HCT116 (cell line): ENCODE results near the gene SAMD13. TPM values are rescaled to one million over a fixed set of nuclear protein-coding genes. Genes with fewer than 3 reads are reported as not detected.

ENCODE experiments used
- ATAC-seq: fragments of 200-7000 bp; cut with Tn5 transposase; 2 replicates; pipeline ENCODE4 v1.9.1; 2020; ENCODE audit warnings: mild to moderate bottlenecking, moderate library complexity
- BruUV-seq: library from RNA; stranded (reverse); fragments of 400-500 nt; replicated peaks from 2 replicates; lab custom pipeline; 2021; lab: Mats Ljungman, UMichigan
- CTCF ChIA-PET: fragments of 300-600 bp; sonication (Branson Sonifier 250); formaldehyde crosslinking; loops from one replicate; lab custom pipeline; 2021; ENCODE audit warnings: antibody characterized with exemption; lab: Charles Lee
- POLR2A ChIA-PET: fragments of 300-600, 350-600 bp; sonication (Branson Sonifier 250); formaldehyde crosslinking; loops from one replicate; lab custom pipeline; 2021; ENCODE audit warnings: antibody characterized with exemption; lab: Charles Lee
- RAD21 ChIA-PET, 2 experiments: fragments of 300-600 bp; sonication (Branson Sonifier 250); formaldehyde crosslinking; loops; one replicate each; lab custom pipeline; 2023; ENCODE audit warnings: low total read pairs in 2 of 2; ENCODE audit not compliant: uncharacterized antibody in 2 of 2, unreplicated experiment in 2 of 2, low non-redundant PET in 1 of 2; lab: Charles Lee
- DNase-seq: peaks from one replicate; pipeline ENCODE4 v3.0.0-alpha.2; 2010; ENCODE audit warnings: low read depth, low spot score
- H2AFZ ChIP-seq: fragments of 200-600 bp; shearing (Covaris generic), sonication (generic); 2 replicates; pipeline ENCODE4 v1.6.1; 2017; ENCODE audit warnings: low read depth, mixed run types, mixed read lengths, antibody characterized with exemption, low read length; ENCODE audit not compliant: poor library complexity, severe bottlenecking
- H3K27ac ChIP-seq: 2 replicates; pipeline ENCODE4 v1.5.1; 2012; ENCODE audit warnings: low read depth, low read length
- H3K27me3 ChIP-seq: fragments of 200-600 bp; sonication (generic); 2 replicates; pipeline ENCODE4 v1.6.1; 2016; ENCODE audit warnings: mixed run types, low read length, mixed read lengths; ENCODE audit not compliant: insufficient read depth
- H3K36me3 ChIP-seq, 2 experiments: fragments of 200-500 bp in 1 of 2; fragments of 200-600 bp in 1 of 2; sonication (Bioruptor generic) in 1 of 2; sonication (generic) in 1 of 2; 2 replicates each; pipeline versions ENCODE4 v1.5.1 to v1.6.1; 2014 to 2016; ENCODE audit warnings: low read length in 2 of 2, inconsistent platforms in 1 of 2, mixed read lengths in 1 of 2, mixed run types in 1 of 2; ENCODE audit not compliant: insufficient read depth in 2 of 2, control insufficient read depth in 1 of 2
- H3K4me1 ChIP-seq, 2 experiments: fragments of 200-600 bp in 1 of 2; sonication (generic) in 1 of 2; 2 replicates each; pipeline versions ENCODE4 v1.5.1 to v1.6.1; 2012 to 2017; ENCODE audit warnings: low read length in 2 of 2, inconsistent platforms in 1 of 2, mild to moderate bottlenecking in 1 of 2, mixed read lengths in 1 of 2, mixed run types in 1 of 2, moderate library complexity in 1 of 2; ENCODE audit not compliant: insufficient read depth in 2 of 2, control insufficient read depth in 1 of 2
- H3K4me2 ChIP-seq: fragments of 200-600 bp; sonication (generic); 2 replicates; pipeline ENCODE4 v1.6.1; 2017; ENCODE audit warnings: mixed run types, low read length, mixed read lengths
- H3K4me3 ChIP-seq, 2 experiments: fragments of 200-600 bp in 1 of 2; sonication (generic) in 1 of 2; replicated peaks in 1 of 2; 2 replicates each; pipeline ENCODE4 v1.5.1; 2011 to 2016; ENCODE audit warnings: low read length in 2 of 2, control low read depth in 1 of 2, low read depth in 1 of 2, mild to moderate bottlenecking in 1 of 2, mixed read lengths in 1 of 2, mixed run types in 1 of 2
- H3K79me2 ChIP-seq: fragments of 200-600 bp; sonication (generic); 2 replicates; pipeline ENCODE4 v1.6.1; 2017; ENCODE audit warnings: mild to moderate bottlenecking, mixed run types, low read length, moderate library complexity, mixed read lengths; ENCODE audit not compliant: insufficient read depth
- H3K9ac ChIP-seq: fragments of 200-600 bp; sonication (generic); 2 replicates; pipeline ENCODE4 v1.6.1; 2016; ENCODE audit warnings: low read length, mixed read lengths
- H3K9me2 ChIP-seq: fragments of 200-600 bp; sonication (generic), shearing (Covaris generic); 2 replicates; pipeline ENCODE4 v1.6.1; 2017; ENCODE audit warnings: mixed run types, mild to moderate bottlenecking, moderate library complexity; ENCODE audit not compliant: insufficient read depth
- H3K9me3 ChIP-seq, 2 experiments: fragments of 200-500 bp in 1 of 2; fragments of 200-600 bp in 1 of 2; sonication (Bioruptor generic) in 1 of 2; sonication (generic) in 1 of 2; 2 replicates each; pipeline ENCODE4 v1.6.1; 2014 to 2017; ENCODE audit warnings: low read length in 2 of 2, mixed read lengths in 2 of 2, inconsistent platforms in 1 of 2, low read depth in 1 of 2, mild to moderate bottlenecking in 1 of 2, mixed run types in 1 of 2, moderate library complexity in 1 of 2; ENCODE audit not compliant: control insufficient read depth in 1 of 2, insufficient read depth in 1 of 2
- H4K20me1 ChIP-seq: fragments of 200-600 bp; sonication (generic), shearing (Covaris generic); 2 replicates; pipeline ENCODE4 v1.6.1; 2017; ENCODE audit warnings: mixed run types, mild to moderate bottlenecking, moderate library complexity; ENCODE audit not compliant: insufficient read depth
- ATF3 ChIP-seq: IDR thresholded peaks from 2 replicates; pipeline ENCODE4 v1.6.1; 2012
- CBX3 ChIP-seq: IDR thresholded peaks from 2 replicates; pipeline ENCODE4 v1.6.1; 2012; ENCODE audit warnings: low read depth
- ELF1 ChIP-seq: IDR thresholded peaks from 2 replicates; pipeline ENCODE4 v1.6.1; 2012; ENCODE audit warnings: low read depth, borderline replicate concordance
- EZH2 ChIP-seq: fragments of 200-600 bp; sonication (generic); IDR thresholded peaks from 2 replicates; pipeline ENCODE4 v1.6.1; 2017; ENCODE audit warnings: antibody characterized with exemption, mixed run types
- EZH2phosphoT487 ChIP-seq: fragments of 200-600 bp; IDR thresholded peaks from 2 replicates; pipeline ENCODE4 v1.6.1; 2018; ENCODE audit warnings: antibody characterized with exemption, borderline replicate concordance
- JUND ChIP-seq: IDR thresholded peaks from 2 replicates; pipeline ENCODE4 v1.6.1; 2012
- MAX ChIP-seq: IDR thresholded peaks from 2 replicates; pipeline ENCODE4 v1.6.1; 2012
- POLR2A ChIP-seq: IDR thresholded peaks from 2 replicates; pipeline ENCODE4 v1.7.0; 2011; ENCODE audit warnings: borderline replicate concordance; ENCODE audit not compliant: insufficient read depth, insufficient read length; ENCODE audit errors: extremely low read depth
- POLR2AphosphoS5 ChIP-seq: IDR thresholded peaks from 2 replicates; pipeline ENCODE4 v1.6.1; 2011; ENCODE audit warnings: mild to moderate bottlenecking, low read depth, low read length, moderate library complexity
- RAD21 ChIP-seq: IDR thresholded peaks from 2 replicates; pipeline ENCODE4 v1.6.1; 2012; ENCODE audit warnings: low read depth, mild to moderate bottlenecking
- SIN3A ChIP-seq: IDR thresholded peaks from 2 replicates; pipeline ENCODE4 v1.6.1; 2012; ENCODE audit warnings: low read depth
- SP1 ChIP-seq: IDR thresholded peaks from 2 replicates; pipeline ENCODE4 v1.6.1; 2012; ENCODE audit warnings: low read depth
- TCF7L2 ChIP-seq: IDR thresholded peaks from 2 replicates; pipeline ENCODE4 v1.7.0; 2011; ENCODE audit warnings: borderline replicate concordance, inconsistent platforms; ENCODE audit not compliant: insufficient read depth, insufficient read length; ENCODE audit errors: extremely low read depth
- ZBTB33 ChIP-seq: IDR thresholded peaks from 2 replicates; pipeline ENCODE4 v1.6.1; 2011; ENCODE audit warnings: mild to moderate bottlenecking, low read length, moderate library complexity; ENCODE audit not compliant: insufficient replicate concordance; ENCODE audit errors: extremely low read depth
- ZFX ChIP-seq: fragments of 450-650 bp; IDR thresholded peaks from 2 replicates; pipeline ENCODE4 v1.6.1; 2017
- ZNF274 ChIP-seq: fragments of 200-500 bp; sonication (Bioruptor generic); IDR thresholded peaks from 2 replicates; pipeline ENCODE4 v1.6.1; 2014; ENCODE audit warnings: mild to moderate bottlenecking, low read depth, low read length, inconsistent platforms
- intact Hi-C: fragments of 100-400 bp; cut with micrococcal nuclease; formaldehyde crosslinking; loops from 2 replicates; pipeline ENCODE4 v1.10.0; 2022
- total RNA-seq: library from RNA; stranded (reverse); gene quantifications from one replicate; pipeline ENCODE4 v1.2.1, GENCODE V29; 2021; ENCODE audit not compliant: unreplicated experiment

SAMD13 gene
- total RNA-seq, 1 experiment from 2014 or later = 14.9 TPM

GRCh38 chr1:84265867-84266266 lies 35.6 kb upstream of the SAMD13 start:
- no peak for ATAC-seq
- Histone ChIP-seq H3K9ac (no peak overlapping the region), H3K4me1 (peaks cover 27 to 30% of the 10 kb centered on the region in 2 experiments), H3K27ac (no peak overlapping the region), H3K27me3 (no peaks in the 10 kb centered on the region), H3K79me2 (no peaks in the 10 kb centered on the region), H3K4me2 (no peak overlapping the region), H3K4me3 (no peak overlapping the region), H4K20me1 (no peaks in the 10 kb centered on the region), H3K36me3 (no peaks in the 10 kb centered on the region), H3K9me2 (no peaks in the 10 kb centered on the region)
- CTCF ChIA-PET = no interaction called here
- POLR2A ChIA-PET = interaction anchor here (1.7 kb wide), 1 partner anchor 13 kb away, joined by 4 read pairs; no protein-coding TSS in a partner anchor
- intact Hi-C loops = no loop called here
- DNase-seq = no peak
- BruUV-seq = no TSS peak
- no peak for TF ChIP-seq ZNF274
- no peak for TF ChIP-seq ELF1
- TF ChIP-seq RAD21 = no peak
- no peak for TF ChIP-seq POLR2A
- no peak for TF ChIP-seq SP1
- TF ChIP-seq ZBTB33 = no peak
- TF ChIP-seq TCF7L2 = no peak
- TF ChIP-seq MAX = no peak
- no peak for TF ChIP-seq JUND
- TF ChIP-seq SIN3A = no peak
- no peak for TF ChIP-seq EZH2phosphoT487
- TF ChIP-seq POLR2AphosphoS5 = no peak
- TF ChIP-seq EZH2 = no peak
- no peak for TF ChIP-seq ATF3
- TF ChIP-seq CBX3 = no peak
- no peak for TF ChIP-seq ZFX
- TF ChIP-seq, all 23 proteins: peak for 0
- RAD21 ChIA-PET = interaction anchor here in 1 of 2 experiments (0.7 kb wide), 1 partner anchor 18 kb away, joined by 5 read pairs; no protein-coding TSS in a partner anchor
- no peak overlapping the region for H2AFZ ChIP-seq
- no peaks in the 10 kb centered on the region for H3K9me3 ChIP-seq
